HEK293 (cell line): ENCODE data around the gene EREG.

Experiments
- CTCF ChIA-PET: fragments of 350-600 bp; formaldehyde crosslinking; extraction: SDS; loops from one replicate; lab custom pipeline; 2021; ENCODE audit warnings: antibody characterized with exemption; lab: Yijun Ruan, JAX
- POLR2A ChIA-PET: fragments of 300-600 bp; formaldehyde crosslinking; extraction: SDS; loops from one replicate; lab custom pipeline; 2020; ENCODE audit warnings: antibody characterized with exemption, inconsistent platforms; lab: Yijun Ruan, JAX
- H3K27ac ChIP-seq: fragments of 200-500 bp; sonication (Bioruptor generic); 2 replicates; pipeline ENCODE4 v1.5.1; 2014; ENCODE audit warnings: low read depth, low read length, control low read depth, inconsistent platforms; ENCODE audit errors: extremely low read depth
- H3K36me3 ChIP-seq, 2 experiments: fragments of 200-500 bp in 1 of 2; sonication (Bioruptor generic) in 1 of 2; 1 replicate in 1 of 2; 2 replicates in 1 of 2; pipeline ENCODE4 v1.5.1; 2014 to 2017; ENCODE audit warnings: inconsistent platforms in 2 of 2, low read length in 2 of 2; ENCODE audit not compliant: control insufficient read depth in 2 of 2, insufficient read depth in 1 of 2
- H3K4me1 ChIP-seq: fragments of 200-500 bp; sonication (Bioruptor generic); 2 replicates; pipeline ENCODE4 v1.5.1; 2014; ENCODE audit warnings: mild to moderate bottlenecking, low read length, inconsistent platforms; ENCODE audit not compliant: control insufficient read depth, insufficient read depth
- H3K4me3 ChIP-seq: 2 replicates; pipeline ENCODE4 v1.5.1; 2011; ENCODE audit warnings: low read depth, mild to moderate bottlenecking, control low read depth, low read length, moderate library complexity
- H3K9me3 ChIP-seq: fragments of 200-500 bp; sonication (Bioruptor generic); 2 replicates; pipeline ENCODE4 v1.5.1; 2014; ENCODE audit warnings: low read depth, low read length, inconsistent platforms; ENCODE audit not compliant: control insufficient read depth, insufficient read depth
- CTCF ChIP-seq: fragments of 450-650 bp; formaldehyde crosslinking; IDR thresholded peaks from 2 replicates; pipeline ENCODE4 v1.5.1; 2016; ENCODE audit warnings: missing biosample characterization, missing genetic modification characterization
- EGR2 ChIP-seq: fragments of 450-650 bp; formaldehyde crosslinking; IDR thresholded peaks from 2 replicates; pipeline ENCODE4 v1.5.1; 2016; ENCODE audit warnings: low read depth, missing biosample characterization, missing genetic modification characterization
- GLIS1 ChIP-seq: fragments of 450-650 bp; formaldehyde crosslinking; IDR thresholded peaks from 2 replicates; pipeline ENCODE4 v1.5.1; 2016; ENCODE audit warnings: missing biosample characterization, missing genetic modification characterization
- KLF7 ChIP-seq: fragments of 450-650 bp; formaldehyde crosslinking; IDR thresholded peaks from 2 replicates; pipeline ENCODE4 v1.5.1; 2016; ENCODE audit warnings: missing biosample characterization, missing genetic modification characterization, borderline replicate concordance
- PRDM1 ChIP-seq: fragments of 450-650 bp; formaldehyde crosslinking; IDR thresholded peaks from 2 replicates; pipeline ENCODE4; 2016; ENCODE audit warnings: missing biosample characterization, missing genetic modification characterization
- TCF7L2 ChIP-seq: IDR thresholded peaks from 2 replicates; pipeline ENCODE4 v1.6.1; 2011; ENCODE audit warnings: low read depth, mild to moderate bottlenecking, inconsistent platforms, low read length, moderate library complexity, borderline replicate concordance
- TRIM28 ChIP-seq: IDR thresholded peaks from 2 replicates; pipeline ENCODE4 v1.6.1; 2011; ENCODE audit warnings: low read length, control low read depth, borderline replicate concordance
- ZBTB21 ChIP-seq: fragments of 450-650 bp; formaldehyde crosslinking; IDR thresholded peaks from 2 replicates; pipeline ENCODE4 v1.5.1; 2017; ENCODE audit warnings: missing biosample characterization, missing genetic modification characterization
- ZFP41 ChIP-seq: fragments of 450-650 bp; formaldehyde crosslinking; IDR thresholded peaks from 2 replicates; pipeline ENCODE4 v1.5.1; 2016; ENCODE audit warnings: missing biosample characterization, missing genetic modification characterization, borderline replicate concordance
- ZIC2 ChIP-seq: fragments of 450-650 bp; formaldehyde crosslinking; IDR thresholded peaks from 2 replicates; pipeline ENCODE4 v1.5.1; 2016; ENCODE audit warnings: missing biosample characterization, missing genetic modification characterization
- ZNF16 ChIP-seq: fragments of 450-650 bp; formaldehyde crosslinking; IDR thresholded peaks from 2 replicates; pipeline ENCODE4 v1.5.1; 2016; ENCODE audit warnings: low read depth, missing biosample characterization, missing genetic modification characterization
- ZNF175 ChIP-seq: fragments of 450-650 bp; formaldehyde crosslinking; IDR thresholded peaks from 2 replicates; pipeline ENCODE4 v1.5.1; 2016; ENCODE audit warnings: missing biosample characterization, missing genetic modification characterization
- ZNF2 ChIP-seq: fragments of 450-650 bp; formaldehyde crosslinking; IDR thresholded peaks from 2 replicates; pipeline ENCODE4 v1.5.1; 2016; ENCODE audit warnings: missing biosample characterization, missing genetic modification characterization
- ZNF202 ChIP-seq: fragments of 450-650 bp; formaldehyde crosslinking; IDR thresholded peaks from 2 replicates; pipeline ENCODE4 v1.5.1; 2016; ENCODE audit warnings: missing biosample characterization, missing genetic modification characterization, borderline replicate concordance
- ZNF211 ChIP-seq: fragments of 450-650 bp; formaldehyde crosslinking; IDR thresholded peaks from 2 replicates; pipeline ENCODE4 v1.5.1; 2016; ENCODE audit warnings: low read depth, missing biosample characterization, missing genetic modification characterization
- ZNF248 ChIP-seq: fragments of 450-650 bp; formaldehyde crosslinking; IDR thresholded peaks from 2 replicates; pipeline ENCODE4 v1.5.1; 2017; ENCODE audit warnings: missing biosample characterization, missing genetic modification characterization
- ZNF266 ChIP-seq: fragments of 450-650 bp; formaldehyde crosslinking; IDR thresholded peaks from 2 replicates; pipeline ENCODE4 v1.5.1; 2016; ENCODE audit warnings: missing biosample characterization, missing genetic modification characterization, low read depth
- ZNF311 ChIP-seq: fragments of 450-650 bp; formaldehyde crosslinking; IDR thresholded peaks from 2 replicates; pipeline ENCODE4 v1.5.1; 2017; ENCODE audit warnings: missing biosample characterization, missing genetic modification characterization, borderline replicate concordance
- ZNF335 ChIP-seq: fragments of 450-650 bp; formaldehyde crosslinking; conservative IDR thresholded peaks from 2 replicates; pipeline ENCODE4 v1.5.1; 2016; ENCODE audit warnings: missing biosample characterization, missing genetic modification characterization
- ZNF354C ChIP-seq: fragments of 450-650 bp; formaldehyde crosslinking; IDR thresholded peaks from 2 replicates; pipeline ENCODE4 v1.5.1; 2016; ENCODE audit warnings: missing biosample characterization, missing genetic modification characterization, low read depth, borderline replicate concordance
- ZNF366 ChIP-seq: fragments of 450-650 bp; formaldehyde crosslinking; conservative IDR thresholded peaks from 2 replicates; pipeline ENCODE4 v1.5.1; 2016; ENCODE audit warnings: missing biosample characterization, missing genetic modification characterization
- ZNF426 ChIP-seq: fragments of 450-650 bp; formaldehyde crosslinking; IDR thresholded peaks from 2 replicates; pipeline ENCODE4 v1.5.1; 2017; ENCODE audit warnings: missing biosample characterization, missing genetic modification characterization, mild to moderate bottlenecking, inconsistent platforms, moderate library complexity
- ZNF626 ChIP-seq: fragments of 450-650 bp; sonication (Bioruptor Pico); formaldehyde crosslinking; IDR thresholded peaks from 2 replicates; pipeline ENCODE4 v1.5.1; 2018; ENCODE audit warnings: missing biosample characterization, missing genetic modification characterization, inconsistent platforms
- ZNF629 ChIP-seq: fragments of 450-650 bp; formaldehyde crosslinking; IDR thresholded peaks from 2 replicates; pipeline ENCODE4 v1.5.1; 2017; ENCODE audit warnings: missing biosample characterization, missing genetic modification characterization
- ZNF654 ChIP-seq: fragments of 450-650 bp; formaldehyde crosslinking; IDR thresholded peaks from 2 replicates; pipeline ENCODE4 v1.5.1; 2016; ENCODE audit warnings: low read depth, missing biosample characterization, missing genetic modification characterization
- ZNF701 ChIP-seq: fragments of 450-650 bp; formaldehyde crosslinking; IDR thresholded peaks from 2 replicates; pipeline ENCODE4 v1.5.1; 2016; ENCODE audit warnings: missing biosample characterization, missing genetic modification characterization
- ZNF776 ChIP-seq: fragments of 450-650 bp; formaldehyde crosslinking; IDR thresholded peaks from 2 replicates; pipeline ENCODE4 v1.5.0; 2017; ENCODE audit warnings: missing biosample characterization, missing genetic modification characterization, borderline replicate concordance
- ZNF830 ChIP-seq: fragments of 450-650 bp; IDR thresholded peaks from 2 replicates; pipeline ENCODE4 v1.5.0; 2018; ENCODE audit warnings: missing biosample characterization, missing genetic modification characterization, low read depth, mild to moderate bottlenecking, moderate library complexity
- TF ChIP-seq, protein P1 (sequence below): fragments of 450-650 bp; formaldehyde crosslinking; IDR thresholded peaks from 2 replicates; pipeline ENCODE4 v1.5.1; 2017; ENCODE audit warnings: missing biosample characterization, mild to moderate bottlenecking, missing genetic modification characterization, moderate library complexity
- TF ChIP-seq, protein P2 (sequence below): fragments of 450-650 bp; formaldehyde crosslinking; IDR thresholded peaks from 2 replicates; pipeline ENCODE4 v1.5.1; 2016; ENCODE audit warnings: missing biosample characterization, missing genetic modification characterization

EREG gene

DNA sequence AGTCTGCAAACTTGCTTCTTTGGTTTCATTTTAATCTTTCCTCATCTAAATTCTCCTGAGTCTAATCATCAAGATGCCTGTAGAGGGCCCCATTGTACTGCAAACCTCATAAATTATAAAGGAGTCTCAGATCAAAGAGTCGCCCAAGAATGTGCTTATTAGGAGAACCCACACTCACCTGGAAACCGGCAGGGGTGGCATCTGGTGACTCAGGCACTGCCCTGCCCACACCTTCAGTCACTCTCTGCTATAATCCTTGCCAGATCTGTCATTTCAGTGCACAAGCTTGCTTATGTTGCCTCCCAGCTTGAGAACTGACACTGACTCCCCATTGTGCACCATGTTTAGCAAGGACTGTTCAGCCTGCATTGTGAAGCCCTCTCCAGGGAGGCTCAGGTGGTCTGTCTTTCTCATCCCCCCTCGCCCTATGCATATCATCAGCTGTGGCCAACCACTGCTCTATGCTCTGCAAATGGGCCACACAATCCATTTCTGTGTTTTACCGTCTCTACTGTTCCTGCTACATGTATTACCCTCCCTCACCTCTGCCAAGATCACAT, 44.3 kb upstream of the EREG start (continued):
- TF ChIP-seq ZNF654 (tag by site-specific recombination) = peak; percentile 69
- TF ChIP-seq ZBTB21 (tag by site-specific recombination) = no peak
- TF ChIP-seq ZNF701 (tag by site-specific recombination) = no peak
- TF ChIP-seq TCF7L2 = peak; percentile 75; the same call in 1 of the 2 replicates
- TF ChIP-seq ZNF335 (tag by site-specific recombination) = peak; percentile 35; the same call in 1 of the 2 replicates
- no peak for TF ChIP-seq ZNF266 (tag by site-specific recombination)
- TF ChIP-seq KLF7 (tag by site-specific recombination) = no peak
- peak; percentile 16; the same call in 1 of the 2 replicates for TF ChIP-seq GLIS1 (tag by site-specific recombination)
- TF ChIP-seq ZNF426 (tag by site-specific recombination) = no peak
- TF ChIP-seq ZFP41 (tag by site-specific recombination) = no peak
- no peak for TF ChIP-seq ZNF776
- TF ChIP-seq ZNF2 (tag by site-specific recombination) = no peak
- no peak for TF ChIP-seq ZNF830 (tag by site-specific recombination)
- TF ChIP-seq, protein P1, sequence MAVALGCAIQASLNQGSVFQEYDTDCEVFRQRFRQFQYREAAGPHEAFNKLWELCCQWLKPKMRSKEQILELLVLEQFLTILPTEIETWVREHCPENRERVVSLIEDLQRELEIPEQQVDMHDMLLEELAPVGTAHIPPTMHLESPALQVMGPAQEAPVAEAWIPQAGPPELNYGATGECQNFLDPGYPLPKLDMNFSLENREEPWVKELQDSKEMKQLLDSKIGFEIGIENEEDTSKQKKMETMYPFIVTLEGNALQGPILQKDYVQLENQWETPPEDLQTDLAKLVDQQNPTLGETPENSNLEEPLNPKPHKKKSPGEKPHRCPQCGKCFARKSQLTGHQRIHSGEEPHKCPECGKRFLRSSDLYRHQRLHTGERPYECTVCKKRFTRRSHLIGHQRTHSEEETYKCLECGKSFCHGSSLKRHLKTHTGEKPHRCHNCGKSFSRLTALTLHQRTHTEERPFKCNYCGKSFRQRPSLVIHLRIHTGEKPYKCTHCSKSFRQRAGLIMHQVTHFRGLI (tag by site-specific recombination) = no peak
- TF ChIP-seq ZIC2 (tag by site-specific recombination) = 0 out of 2 replicates have a peak, but pooled peaks have one; percentile 11
- TF ChIP-seq EGR2 (tag by site-specific recombination) = peak; percentile 21; the same call in 1 of the 2 replicates
- 0 out of 2 replicates have a peak, but pooled peaks have one; percentile 10 for TF ChIP-seq ZNF366 (tag by site-specific recombination)

DNA sequence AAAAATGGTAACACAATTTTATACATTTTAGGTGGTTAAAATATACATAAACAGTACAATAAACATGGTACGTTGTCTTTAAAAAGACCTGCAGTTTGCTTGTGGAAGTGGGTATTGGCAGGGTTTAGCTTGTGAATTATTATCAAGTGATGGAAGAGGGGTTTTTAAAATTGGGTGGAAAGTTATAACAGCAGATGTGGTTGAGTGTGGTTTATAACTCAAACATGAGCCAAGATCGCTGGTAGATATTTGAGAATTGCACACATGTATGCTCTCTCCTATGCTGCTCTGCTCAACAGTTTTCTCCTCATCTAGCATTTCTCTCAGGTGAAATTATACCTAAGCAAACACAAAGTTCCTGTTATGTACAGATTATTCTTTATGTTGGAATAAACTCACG, 42.6 kb upstream of the EREG start:
- Histone ChIP-seq H3K9me3 (no peaks in the 10 kb centered on the region), H3K4me1 (no peaks in the 10 kb centered on the region), H3K27ac (no peak overlapping the region), H3K4me3 (no peak overlapping the region), H3K36me3 (no peaks in the 10 kb centered on the region)
- TF ChIP-seq ZNF701 (tag by site-specific recombination) = no peak
- TF ChIP-seq PRDM1 (tag by site-specific recombination) = no peak
- no peak for TF ChIP-seq ZNF202
- no peak for TF ChIP-seq ZBTB21 (tag by site-specific recombination)
- CTCF ChIA-PET = interaction anchor here (0.6 to 4.8 kb wide), 5 partner anchors 48 to 1811 kb away, joined by 3 to 32 read pairs (median 4); no protein-coding TSS in a partner anchor
- POLR2A ChIA-PET = no interaction called here

- Histone ChIP-seq H3K4me3 (no peak overlapping the region), H3K27ac (no peak overlapping the region), H3K36me3 (no peaks in the 10 kb centered on the region), H3K9me3 (no peaks in the 10 kb centered on the region), H3K4me1 (no peaks in the 10 kb centered on the region)
- POLR2A ChIA-PET = no interaction called here
- CTCF ChIA-PET = interaction anchor here (0.6 kb wide), 1 partner anchor 135 kb away, joined by 4 read pairs; no protein-coding TSS in a partner anchor
- TF ChIP-seq, protein P2, sequence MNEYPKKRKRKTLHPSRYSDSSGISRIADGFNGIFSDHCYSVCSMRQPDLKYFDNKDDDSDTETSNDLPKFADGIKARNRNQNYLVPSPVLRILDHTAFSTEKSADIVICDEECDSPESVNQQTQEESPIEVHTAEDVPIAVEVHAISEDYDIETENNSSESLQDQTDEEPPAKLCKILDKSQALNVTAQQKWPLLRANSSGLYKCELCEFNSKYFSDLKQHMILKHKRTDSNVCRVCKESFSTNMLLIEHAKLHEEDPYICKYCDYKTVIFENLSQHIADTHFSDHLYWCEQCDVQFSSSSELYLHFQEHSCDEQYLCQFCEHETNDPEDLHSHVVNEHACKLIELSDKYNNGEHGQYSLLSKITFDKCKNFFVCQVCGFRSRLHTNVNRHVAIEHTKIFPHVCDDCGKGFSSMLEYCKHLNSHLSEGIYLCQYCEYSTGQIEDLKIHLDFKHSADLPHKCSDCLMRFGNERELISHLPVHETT = no peak
- TF ChIP-seq ZNF626 (tag by site-specific recombination) (no peak), ZNF354C (no peak), ZNF16 (no peak), ZNF629 (tag by site-specific recombination) (no peak), ZNF311 (no peak), TRIM28 (no peak), ZNF175 (tag by site-specific recombination) (no peak), ZNF211 (tag by site-specific recombination) (no peak), ZNF248 (no peak), CTCF (tag by site-specific recombination) (no peak)
Measured at GRCh38 chr4:74323663-74324062, 41.3 kb upstream of the EREG start.
